ENCODE results near the gene ZNF653. TPM values are rescaled to one million over a fixed set of nuclear protein-coding genes. Genes with fewer than 3 reads are reported as not detected.

ZNF653 gene
- polyA plus RNA-seq, 1 experiment: 2.1 TPM

DNA sequence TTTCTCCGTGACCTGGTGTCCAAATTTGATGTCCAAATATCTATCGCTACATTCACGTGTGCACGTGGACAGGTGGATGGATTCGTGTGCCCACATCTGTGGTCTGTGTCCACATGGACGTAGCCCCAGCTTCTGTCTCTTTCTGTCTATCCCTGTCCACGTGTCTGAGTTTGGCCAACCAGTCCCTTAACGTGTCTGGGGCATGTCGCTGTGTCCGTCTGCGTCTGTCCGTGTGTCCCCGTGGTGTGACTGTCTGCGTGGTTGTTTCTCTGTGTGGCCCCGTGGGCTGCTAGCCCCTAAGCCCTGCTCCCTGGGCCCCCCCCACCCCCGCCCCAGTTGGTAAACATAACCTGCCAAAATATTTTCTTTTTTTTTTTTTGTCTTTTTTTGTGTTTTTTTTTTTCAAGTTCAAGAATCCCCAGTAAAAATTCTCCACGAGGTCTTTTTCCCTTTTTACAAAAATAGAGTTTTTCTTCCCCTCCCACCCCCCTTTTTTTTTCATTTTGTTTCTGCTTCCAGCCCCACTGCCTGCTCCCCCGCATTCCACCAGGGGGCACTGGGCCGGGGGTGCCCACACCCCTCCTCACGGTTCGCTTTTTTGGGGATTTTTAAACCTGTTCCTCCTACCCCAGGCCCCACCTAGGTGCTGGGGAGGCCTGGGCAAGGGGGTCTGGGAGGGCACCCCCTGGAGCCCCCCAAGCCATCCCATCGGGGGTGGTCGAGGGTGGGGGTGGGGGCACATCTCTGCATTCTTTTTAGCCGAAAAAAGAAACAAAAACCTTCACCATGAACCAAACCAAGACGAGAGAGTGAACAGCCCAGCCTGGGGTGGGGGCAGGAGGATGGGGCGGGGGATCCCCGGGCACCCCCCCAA is 51.9 kb downstream of the ZNF653 start:
- Histone ChIP-seq H3K9me3 (ENCODE audit: control insufficient read depth, insufficient read depth, low read length) (no peaks in the 10 kb centered on the region; the same call in 1 of the 2 replicates), H3K4me3 (ENCODE audit: low read depth, low read length) (no peak overlapping the region), H3K27ac (ENCODE audit: low read depth, low read length) (no peak overlapping the region), H3K27me3 (ENCODE audit: control insufficient read depth, insufficient read depth, low read length) (peaks cover 3% of the 10 kb centered on the region)
- TF ChIP-seq, protein P1, sequence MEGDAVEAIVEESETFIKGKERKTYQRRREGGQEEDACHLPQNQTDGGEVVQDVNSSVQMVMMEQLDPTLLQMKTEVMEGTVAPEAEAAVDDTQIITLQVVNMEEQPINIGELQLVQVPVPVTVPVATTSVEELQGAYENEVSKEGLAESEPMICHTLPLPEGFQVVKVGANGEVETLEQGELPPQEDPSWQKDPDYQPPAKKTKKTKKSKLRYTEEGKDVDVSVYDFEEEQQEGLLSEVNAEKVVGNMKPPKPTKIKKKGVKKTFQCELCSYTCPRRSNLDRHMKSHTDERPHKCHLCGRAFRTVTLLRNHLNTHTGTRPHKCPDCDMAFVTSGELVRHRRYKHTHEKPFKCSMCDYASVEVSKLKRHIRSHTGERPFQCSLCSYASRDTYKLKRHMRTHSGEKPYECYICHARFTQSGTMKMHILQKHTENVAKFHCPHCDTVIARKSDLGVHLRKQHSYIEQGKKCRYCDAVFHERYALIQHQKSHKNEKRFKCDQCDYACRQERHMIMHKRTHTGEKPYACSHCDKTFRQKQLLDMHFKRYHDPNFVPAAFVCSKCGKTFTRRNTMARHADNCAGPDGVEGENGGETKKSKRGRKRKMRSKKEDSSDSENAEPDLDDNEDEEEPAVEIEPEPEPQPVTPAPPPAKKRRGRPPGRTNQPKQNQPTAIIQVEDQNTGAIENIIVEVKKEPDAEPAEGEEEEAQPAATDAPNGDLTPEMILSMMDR (IDR thresholded peaks at IDR 0.05; ENCODE audit: low read depth, low read length): peak; percentile 54
- CTCF ChIA-PET: interaction anchor here (1.6 kb wide), 1 partner anchor 29 kb away, joined by 4 read pairs; no protein-coding TSS in a partner anchor
- POLR2A ChIA-PET: interaction anchor here (0.6 kb wide), 1 partner anchor 164 kb away, joined by 3 read pairs; no protein-coding TSS in a partner anchor
- DNase-seq (ENCODE audit: low read depth, low spot score): no peak

DNA sequence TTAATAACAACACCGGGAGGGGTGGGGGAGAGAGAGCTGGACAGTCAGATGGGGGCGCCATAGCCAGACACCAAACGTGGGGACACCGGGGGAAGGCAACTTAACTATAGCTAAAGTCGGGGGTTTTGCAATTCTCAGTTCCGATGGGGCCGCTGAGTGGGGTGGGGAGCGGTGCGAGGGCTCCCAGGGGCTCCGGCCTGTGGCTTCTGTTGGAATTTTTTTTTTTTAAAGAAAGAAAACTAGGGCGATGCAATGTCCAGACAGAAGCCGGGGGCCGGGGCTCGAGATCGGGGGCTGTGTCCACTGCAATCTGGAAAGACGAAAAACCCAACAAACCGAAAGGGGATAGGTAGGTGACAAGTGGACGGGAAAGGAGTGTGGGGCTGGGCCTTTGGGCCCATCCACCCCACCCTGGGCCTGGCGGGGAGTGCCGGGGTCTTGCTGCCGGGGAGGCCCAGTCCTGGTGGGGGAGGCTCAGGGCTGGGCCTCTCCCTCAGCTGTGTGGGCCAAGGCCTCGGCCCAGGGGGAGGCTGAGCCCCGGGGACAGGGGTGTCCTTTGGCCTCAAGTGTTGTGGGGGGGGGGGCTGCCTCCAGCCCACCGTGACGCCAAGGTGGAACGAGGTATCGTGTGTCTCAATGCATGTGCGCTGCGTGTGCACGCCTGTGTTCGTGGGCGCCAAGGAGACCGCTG is 52.9 kb downstream of the ZNF653 start:
- CTCF ChIA-PET: interaction anchor here (0.6 to 1.6 kb wide), 6 partner anchors 9 to 268 kb away, joined by 3 to 7 read pairs (median 4); partner anchors contain the start of genes ODAD3 and PRKCSH
- H3K27me3 ChIP-seq (ENCODE audit: control insufficient read depth, insufficient read depth, low read length): no peaks in the 10 kb centered on the region
- no peak overlapping the region for H3K27ac ChIP-seq (ENCODE audit: low read depth, low read length)
- no peak for DNase-seq (ENCODE audit: low read depth, low spot score)
- TF ChIP-seq, protein P1 (IDR thresholded peaks at IDR 0.05; ENCODE audit: low read depth, low read length): no peak
- H3K4me3 ChIP-seq (ENCODE audit: low read depth, low read length): no peak overlapping the region
- H3K9me3 ChIP-seq (ENCODE audit: control insufficient read depth, insufficient read depth, low read length): no peaks in the 10 kb centered on the region; the same call in 1 of the 2 replicates
- POLR2A ChIA-PET: interaction anchor here (0.6 kb wide), 1 partner anchor 163 kb away, joined by 3 read pairs; no protein-coding TSS in a partner anchor

DNA sequence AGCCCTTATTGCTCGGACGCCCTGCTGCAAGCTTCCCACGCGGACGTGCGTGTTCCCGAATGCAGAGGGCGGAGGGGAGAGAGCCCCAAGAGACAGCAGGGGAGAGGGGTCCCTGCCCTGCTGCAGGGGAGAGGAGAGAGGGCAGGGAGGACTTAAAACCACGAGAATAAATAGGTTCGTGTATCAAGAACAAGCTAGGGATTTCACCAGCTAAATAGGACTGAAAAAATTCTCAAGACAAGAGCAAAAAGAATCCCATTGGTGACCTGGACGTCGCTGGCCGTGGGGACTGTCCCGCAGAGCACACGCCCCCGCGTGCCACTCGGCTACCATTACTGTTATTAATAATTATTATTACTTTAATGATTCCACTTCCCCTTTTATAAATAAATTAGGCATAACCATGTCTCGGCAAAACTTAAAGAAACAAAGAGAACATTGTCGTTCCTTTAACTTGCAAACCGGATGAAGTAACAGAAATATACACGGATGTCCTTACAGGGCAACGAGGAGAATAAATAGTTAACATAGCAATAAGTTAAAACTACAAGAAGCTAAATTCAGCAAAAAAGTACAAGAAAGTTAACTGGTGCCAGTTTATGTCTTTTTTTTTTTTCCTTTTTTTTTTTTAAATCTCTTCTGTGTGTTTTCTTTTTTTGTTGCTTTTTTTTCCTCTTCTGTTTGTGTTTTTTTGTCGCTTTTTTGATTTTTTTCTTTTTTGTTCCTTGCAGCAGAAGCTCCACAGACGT is 53.6 kb downstream of the ZNF653 start:
- H3K27me3 ChIP-seq (ENCODE audit: control insufficient read depth, insufficient read depth, low read length): no peaks in the 10 kb centered on the region
- no peaks in the 10 kb centered on the region; the same call in 1 of the 2 replicates for H3K9me3 ChIP-seq (ENCODE audit: control insufficient read depth, insufficient read depth, low read length)
- H3K27ac ChIP-seq (ENCODE audit: low read depth, low read length): no peak overlapping the region
- no peak for DNase-seq (ENCODE audit: low read depth, low spot score)
- TF ChIP-seq, protein P1 (IDR thresholded peaks at IDR 0.05; ENCODE audit: low read depth, low read length): no peak
- CTCF ChIA-PET: interaction anchor here (0.6 to 1.6 kb wide), 8 partner anchors 9 to 326 kb away, joined by 3 to 7 read pairs (median 4); partner anchors contain the start of genes ODAD3 and PRKCSH
- no peak overlapping the region for H3K4me3 ChIP-seq (ENCODE audit: low read depth, low read length)
- POLR2A ChIA-PET: no interaction called here

DNA sequence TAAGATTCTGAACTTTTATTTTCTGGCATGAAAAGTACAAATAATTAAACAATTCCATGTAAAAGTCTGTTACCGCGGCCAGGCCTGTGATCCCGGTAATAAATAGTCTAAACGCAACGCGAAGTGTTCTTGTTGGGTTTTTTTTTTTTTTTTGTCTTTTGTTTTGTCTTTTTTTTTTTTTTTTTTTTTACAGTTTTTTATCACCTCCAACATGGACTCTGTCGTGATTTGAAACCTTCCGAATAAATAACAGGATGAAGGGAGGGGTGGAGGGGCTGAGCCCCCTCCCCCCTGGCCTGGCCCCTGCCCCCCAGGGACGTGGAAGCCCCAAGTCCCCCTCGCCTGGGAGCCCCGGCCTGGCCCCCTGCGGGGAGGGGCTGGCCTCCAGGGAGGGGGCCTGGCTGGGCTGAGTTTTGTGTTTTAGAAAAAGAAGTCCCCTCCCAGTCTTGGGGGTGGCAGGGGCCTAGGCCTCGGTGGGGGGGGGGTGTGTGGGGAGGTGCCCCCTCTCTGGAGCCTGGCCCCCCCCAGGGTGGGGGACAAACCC is 54.2 kb downstream of the ZNF653 start:
- DNase-seq (ENCODE audit: low read depth, low spot score): no peak
- Histone ChIP-seq H3K27ac (ENCODE audit: low read depth, low read length) (no peak overlapping the region), H3K4me3 (ENCODE audit: low read depth, low read length) (no peak overlapping the region), H3K27me3 (ENCODE audit: control insufficient read depth, insufficient read depth, low read length) (no peaks in the 10 kb centered on the region), H3K9me3 (ENCODE audit: control insufficient read depth, insufficient read depth, low read length) (no peaks in the 10 kb centered on the region; the same call in 1 of the 2 replicates)
- TF ChIP-seq, protein P1 (IDR thresholded peaks at IDR 0.05; ENCODE audit: low read depth, low read length): no peak
- ChIA-PET CTCF (interaction anchor here (1.1 to 1.5 kb wide), 3 partner anchors 8 to 16 kb away, joined by 3 to 5 read pairs (median 4); partner anchors contain the start of gene PRKCSH), POLR2A (interaction anchor here (0.6 kb wide), 1 partner anchor 262 kb away, joined by 14 read pairs; no protein-coding TSS in a partner anchor)

Measured in AG04450 (cell line).